ENCODE results near the gene HOXD1.

The HOXD1 gene

DNA sequence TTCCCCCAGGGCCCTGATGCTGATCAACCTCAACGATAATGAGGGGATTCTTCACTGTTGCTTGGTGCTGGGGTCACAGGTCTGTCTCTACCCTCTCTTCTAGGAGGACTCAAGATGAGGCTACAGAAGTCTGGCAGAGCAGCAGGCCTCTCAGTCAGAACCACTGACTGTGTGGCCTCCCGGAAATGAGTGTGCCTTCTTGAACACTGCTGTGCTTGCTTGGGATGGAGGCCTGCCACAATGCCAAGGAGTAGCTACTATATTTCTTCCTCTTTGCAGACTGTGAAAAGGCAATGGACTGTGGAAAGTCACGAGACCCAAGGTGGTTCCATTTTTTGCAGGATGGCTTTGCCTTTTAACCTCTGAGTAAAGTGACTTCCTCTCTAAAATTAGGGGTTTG, 5.8 kb upstream of the HOXD1 start:
- DNase-seq (ENCODE audit: low read depth in 2 of 3, low spot score in 2 of 3): no peak

- DNase-seq (ENCODE audit: low read depth in 2 of 3, low spot score in 2 of 3): no peak
Observed at GRCh38 chr2:176184749-176185148, 3.7 kb upstream of the HOXD1 start.

DNA sequence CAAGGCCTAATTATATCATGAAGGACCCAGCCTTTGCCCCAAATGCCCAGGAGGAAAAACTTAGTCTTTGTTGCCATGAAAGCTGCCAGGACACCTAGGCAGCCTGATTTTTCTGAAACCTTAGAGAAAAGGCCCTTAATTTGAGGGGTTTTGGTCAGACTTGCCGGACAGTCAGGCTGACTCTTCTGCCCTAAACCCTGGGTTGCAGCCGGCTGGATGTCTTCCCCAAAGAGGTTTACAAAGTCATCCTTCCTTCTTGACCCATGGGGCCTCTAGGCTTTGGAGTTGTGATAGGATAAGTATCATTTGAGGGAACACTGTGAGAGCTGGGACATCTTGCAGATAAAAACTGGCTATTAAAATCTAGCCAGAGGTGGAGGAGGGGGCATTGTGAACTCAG, 2.4 kb upstream of the HOXD1 start:
- DNase-seq (ENCODE audit: low read depth in 2 of 3, low spot score in 2 of 3): no peak

- DNase-seq (ENCODE audit: low read depth in 2 of 3, low spot score in 2 of 3): no peak
Observed at GRCh38 chr2:176187200-176187898, 1.1 kb upstream of the HOXD1 start.

DNA sequence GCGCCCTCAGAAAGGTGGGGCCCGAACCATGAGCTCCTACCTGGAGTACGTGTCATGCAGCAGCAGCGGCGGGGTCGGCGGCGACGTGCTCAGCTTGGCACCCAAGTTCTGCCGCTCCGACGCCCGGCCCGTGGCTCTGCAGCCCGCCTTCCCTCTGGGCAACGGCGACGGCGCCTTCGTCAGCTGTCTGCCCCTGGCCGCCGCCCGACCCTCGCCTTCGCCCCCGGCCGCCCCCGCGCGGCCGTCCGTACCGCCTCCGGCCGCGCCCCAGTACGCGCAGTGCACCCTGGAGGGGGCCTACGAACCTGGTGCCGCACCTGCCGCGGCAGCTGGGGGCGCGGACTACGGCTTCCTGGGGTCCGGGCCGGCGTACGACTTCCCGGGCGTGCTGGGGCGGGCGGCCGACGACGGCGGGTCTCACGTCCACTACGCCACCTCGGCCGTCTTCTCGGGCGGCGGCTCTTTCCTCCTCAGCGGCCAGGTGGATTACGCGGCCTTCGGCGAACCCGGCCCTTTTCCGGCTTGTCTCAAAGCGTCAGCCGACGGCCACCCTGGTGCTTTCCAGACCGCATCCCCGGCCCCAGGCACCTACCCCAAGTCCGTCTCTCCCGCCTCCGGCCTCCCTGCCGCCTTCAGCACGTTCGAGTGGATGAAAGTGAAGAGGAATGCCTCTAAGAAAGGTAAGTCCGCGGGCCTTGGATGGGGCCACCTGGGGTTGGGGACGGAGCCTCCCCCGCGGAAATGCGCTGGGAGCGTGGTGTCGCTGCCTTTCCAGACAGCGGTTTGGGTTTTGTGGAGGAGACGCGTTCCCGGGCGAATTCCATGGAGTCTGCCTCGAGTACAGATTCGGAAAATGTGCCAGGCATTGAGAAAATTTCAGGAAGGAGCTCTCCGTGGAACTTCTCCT, 559 bp downstream of the HOXD1 start:
- DNase-seq (ENCODE audit: low read depth in 2 of 3, low spot score in 2 of 3): no peak

DNA sequence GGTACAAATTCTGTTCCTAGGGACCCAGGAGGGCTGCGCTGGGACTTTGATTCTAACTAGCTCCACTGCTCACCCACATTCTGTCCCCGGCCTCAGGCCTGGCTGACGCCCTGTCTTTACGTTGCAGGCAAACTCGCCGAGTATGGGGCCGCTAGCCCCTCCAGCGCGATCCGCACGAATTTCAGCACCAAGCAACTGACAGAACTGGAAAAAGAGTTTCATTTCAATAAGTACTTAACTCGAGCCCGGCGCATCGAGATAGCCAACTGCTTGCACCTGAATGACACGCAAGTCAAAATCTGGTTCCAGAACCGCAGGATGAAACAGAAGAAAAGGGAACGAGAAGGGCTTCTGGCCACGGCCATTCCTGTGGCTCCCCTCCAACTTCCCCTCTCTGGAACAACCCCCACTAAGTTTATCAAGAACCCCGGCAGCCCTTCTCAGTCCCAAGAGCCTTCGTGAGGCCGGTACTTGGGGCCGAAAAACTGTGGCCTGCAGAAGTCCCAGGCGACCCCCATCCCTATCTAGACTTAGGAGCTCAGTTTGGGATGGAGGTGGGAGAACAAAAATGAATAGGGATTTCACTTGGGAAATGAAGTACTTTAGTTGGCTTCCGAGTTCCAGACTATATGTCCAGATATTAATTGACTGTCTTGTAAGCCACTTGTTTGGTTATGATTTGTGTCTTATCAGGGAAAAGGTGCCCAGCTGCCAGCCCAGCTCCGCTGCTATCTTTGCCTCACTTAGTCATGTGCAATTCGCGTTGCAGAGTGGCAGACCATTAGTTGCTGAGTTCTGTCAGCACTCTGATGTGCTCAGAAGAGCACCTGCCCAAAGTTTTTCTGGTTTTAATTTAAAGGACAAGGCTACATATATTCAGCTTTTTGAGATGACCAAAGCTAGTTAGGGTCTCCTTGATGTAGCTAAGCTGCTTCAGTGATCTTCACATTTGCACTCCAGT, 1.5 kb downstream of the HOXD1 start:
- no peak for DNase-seq (ENCODE audit: low read depth in 2 of 3, low spot score in 2 of 3)

DNA sequence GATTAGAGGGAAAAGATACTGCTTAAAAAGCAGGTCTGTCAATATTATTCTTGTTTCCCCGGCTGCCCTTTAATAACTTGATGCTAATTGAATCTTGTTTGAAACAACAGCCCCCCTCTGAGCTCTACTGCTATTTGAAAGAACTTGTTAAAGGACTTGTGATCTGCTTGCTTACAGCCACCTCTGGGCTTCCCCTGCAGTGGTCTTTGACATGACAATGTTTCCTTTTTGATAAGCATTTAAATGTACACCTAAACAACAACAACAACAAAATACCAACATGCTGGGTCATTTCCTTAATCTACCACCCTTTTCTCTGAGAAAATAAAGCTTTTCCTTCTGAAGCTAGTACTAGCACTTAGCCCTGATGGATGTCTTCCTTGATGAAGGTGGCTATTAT, 3.9 kb downstream of the HOXD1 start:
- no peak for DNase-seq (ENCODE audit: low read depth in 2 of 3, low spot score in 2 of 3)

GRCh38 chr2:176193048-176193447, 4.6 kb downstream of the HOXD1 start:
- DNase-seq (ENCODE audit: low read depth in 2 of 3, low spot score in 2 of 3): no peak

- no peak for DNase-seq (ENCODE audit: low read depth in 2 of 3, low spot score in 2 of 3)
Observed at GRCh38 chr2:176199902-176200301, 11.4 kb downstream of the HOXD1 start.

- DNase-seq (ENCODE audit: low read depth in 2 of 3, low spot score in 2 of 3): no peak
Observed at GRCh38 chr2:176200971-176201370, 12.5 kb downstream of the HOXD1 start.

- DNase-seq (ENCODE audit: low read depth in 2 of 3, low spot score in 2 of 3): no peak
Observed at GRCh38 chr2:176202491-176202890, 14.0 kb downstream of the HOXD1 start.

GRCh38 chr2:176205126-176205525, 16.7 kb downstream of the HOXD1 start:
- DNase-seq (ENCODE audit: low read depth in 2 of 3, low spot score in 2 of 3): no peak

- DNase-seq (ENCODE audit: low read depth in 2 of 3, low spot score in 2 of 3): no peak
Observed at GRCh38 chr2:176206136-176206535, 17.7 kb downstream of the HOXD1 start.

- no peak for DNase-seq (ENCODE audit: low read depth in 2 of 3, low spot score in 2 of 3)
Observed at GRCh38 chr2:176206682-176207081, 18.2 kb downstream of the HOXD1 start.

DNA sequence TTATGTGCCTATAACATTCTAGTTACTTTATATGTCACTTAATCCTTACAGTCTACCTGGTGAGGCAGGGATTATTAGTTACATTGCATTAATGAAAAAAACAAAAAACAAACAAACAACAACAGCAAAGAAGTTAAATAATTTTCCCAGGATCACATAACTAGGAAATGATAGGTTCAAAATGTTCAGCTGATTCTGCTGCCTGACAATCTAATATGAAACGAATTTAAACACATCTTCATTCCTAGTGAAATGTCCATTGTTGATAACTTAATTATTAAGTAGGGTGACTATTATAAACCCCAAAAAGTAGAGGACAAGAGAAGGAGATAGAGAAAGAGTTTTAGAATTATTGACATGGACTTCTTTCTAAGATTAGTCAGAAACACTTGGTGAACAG, 22.6 kb downstream of the HOXD1 start:
- DNase-seq (ENCODE audit: low read depth in 2 of 3, low spot score in 2 of 3): no peak

- no peak for DNase-seq (ENCODE audit: low read depth in 2 of 3, low spot score in 2 of 3)
Observed at GRCh38 chr2:176212276-176212675, 23.8 kb downstream of the HOXD1 start.

- no peak for DNase-seq (ENCODE audit: low read depth in 2 of 3, low spot score in 2 of 3)
Observed at GRCh38 chr2:176213406-176213805, 24.9 kb downstream of the HOXD1 start.

DNA sequence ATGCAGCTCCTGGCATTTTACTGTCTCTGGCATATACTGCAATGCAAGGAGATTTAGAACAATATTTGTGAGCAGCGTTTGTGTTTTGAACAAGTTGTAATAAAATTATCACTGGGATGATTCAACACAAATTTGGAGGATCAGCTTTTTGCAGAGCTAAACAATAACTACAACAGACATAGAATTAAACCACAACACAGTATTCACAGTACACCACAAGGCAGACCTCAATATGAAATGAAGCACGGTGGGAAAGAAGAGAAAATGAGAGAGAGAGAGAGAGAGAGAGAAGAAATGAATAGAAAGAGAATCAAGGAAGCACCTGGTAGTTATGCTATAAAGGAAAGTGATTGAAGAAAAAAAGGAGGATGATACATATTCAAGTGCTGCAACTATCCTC, 39.4 kb downstream of the HOXD1 start:
- DNase-seq (ENCODE audit: low read depth in 2 of 3, low spot score in 2 of 3): no peak

DNA sequence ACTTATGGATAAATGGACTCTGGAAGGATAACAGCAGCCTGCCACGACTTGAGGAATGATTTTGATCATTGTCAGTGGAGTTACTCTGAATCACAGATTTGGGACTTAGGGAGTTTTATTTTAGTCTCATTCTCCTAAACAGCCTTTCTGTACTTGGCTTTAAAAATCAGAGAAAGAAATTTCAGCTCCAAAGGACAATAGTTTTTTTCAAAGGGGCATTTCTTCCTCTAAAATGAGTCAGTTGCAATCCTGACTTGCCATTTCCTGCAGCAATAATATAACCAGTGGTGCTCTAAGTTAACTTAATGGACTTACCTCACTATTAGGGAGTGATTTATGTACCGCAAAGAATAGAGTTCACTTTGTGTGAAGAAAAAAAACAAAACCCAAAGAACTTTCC, 45.7 kb downstream of the HOXD1 start:
- DNase-seq (ENCODE audit: low read depth in 2 of 3, low spot score in 2 of 3): no peak

DNA sequence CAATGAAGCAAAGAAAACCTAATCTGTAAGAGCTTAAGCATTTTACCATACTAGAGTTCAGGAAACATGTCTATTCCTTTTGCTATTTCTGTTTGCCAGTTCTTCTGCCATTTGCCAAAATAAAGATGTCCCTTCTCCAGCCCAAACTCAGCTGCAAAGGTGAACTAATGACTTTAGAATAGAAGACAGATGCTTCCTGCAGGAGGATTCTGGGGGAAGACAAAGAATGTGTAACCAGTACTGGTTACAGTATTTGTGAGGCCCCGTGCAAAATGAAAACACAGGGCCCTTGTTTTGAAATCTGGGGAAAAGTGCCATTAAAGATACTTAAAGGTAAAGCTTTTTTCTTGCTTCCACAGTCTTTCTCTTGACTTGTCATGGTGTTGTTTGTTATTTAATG, 46.5 kb downstream of the HOXD1 start:
- no peak for DNase-seq (ENCODE audit: low read depth in 2 of 3, low spot score in 2 of 3)

GRCh38 chr2:176237456-176237855, 49.0 kb downstream of the HOXD1 start:
- DNase-seq (ENCODE audit: low read depth in 2 of 3, low spot score in 2 of 3): no peak
